ENCODE results near the gene TEX29. TPM values are rescaled to one million over a fixed set of nuclear protein-coding genes. Genes with fewer than 3 reads are reported as not detected.

TEX29 gene
- polyA plus RNA-seq, 2 donors: 0.24 to 0.88 TPM

DNA sequence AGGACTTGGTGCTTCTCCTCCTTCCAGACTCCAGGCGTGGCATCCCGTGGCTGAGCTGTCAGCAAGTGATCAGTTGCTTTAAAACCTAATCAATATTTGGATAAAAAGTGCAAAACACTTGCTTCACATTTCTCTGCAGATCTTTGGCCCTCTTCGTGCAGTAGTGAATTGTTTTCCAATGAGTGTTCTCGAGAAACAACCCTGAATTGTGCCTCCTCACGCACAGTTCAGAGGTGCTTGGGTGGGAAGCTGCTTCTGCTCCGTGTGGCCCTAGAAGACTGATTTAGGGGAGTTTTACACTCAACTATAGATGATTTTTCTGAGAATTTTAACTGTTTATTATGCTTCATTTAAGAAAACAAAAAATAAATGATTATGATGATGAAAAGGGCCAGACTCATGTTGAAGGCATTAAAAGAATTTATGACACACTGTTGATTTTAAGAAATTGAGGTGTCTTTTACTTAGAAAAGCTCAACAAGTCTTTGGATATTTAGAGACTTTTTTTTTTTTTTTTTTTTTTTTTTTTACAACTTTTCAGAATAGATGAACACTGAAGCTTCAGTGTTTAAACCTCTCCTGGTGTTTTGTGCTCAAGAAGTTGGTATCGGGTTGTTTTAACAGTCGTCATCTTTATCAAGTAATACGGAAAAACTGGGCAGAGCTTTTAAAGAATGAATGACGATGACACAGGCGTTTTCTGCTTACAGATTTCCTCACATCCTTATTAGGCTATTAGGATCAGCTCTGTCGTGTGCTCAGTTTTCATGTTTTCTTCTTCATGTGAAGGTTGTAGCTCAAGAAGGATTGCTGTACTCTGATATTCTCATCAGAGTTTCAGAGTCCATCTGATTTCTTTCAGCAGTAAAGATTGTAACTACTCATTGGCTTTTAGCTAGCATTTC lies 39.5 kb upstream of the TEX29 start:
- whole genome bisulfite sequencing, 2 donors: 74 to 78% methylated on average over 12 of the region's 12 CpGs
- Histone ChIP-seq H3K9me3 (ENCODE audit: control insufficient read depth in 2 of 2, insufficient read depth in 1 of 2, low read depth in 1 of 2, low read length in 1 of 2) (no peaks in the 10 kb centered on the region), H3K36me3 (ENCODE audit: control insufficient read depth in 2 of 2, insufficient read depth in 2 of 2, low read length in 1 of 2) (peaks cover 9 to 27% of the 10 kb centered on the region in 2 donors), H3K4me3 (ENCODE audit: low read depth in 1 of 2, low read length in 2 of 2) (no peak overlapping the region), H3K27me3 (ENCODE audit: control insufficient read depth in 1 of 2, insufficient read depth in 2 of 2, low read length in 2 of 2) (no peaks in the 10 kb centered on the region), H3K4me1 (ENCODE audit: control insufficient read depth in 2 of 2, insufficient read depth in 2 of 2, low read length in 1 of 2) (peaks cover 3 to 7% of the 10 kb centered on the region in 2 donors), H3K27ac (ENCODE audit: low read depth in 2 of 2, low read length in 1 of 2) (no peak overlapping the region)

DNA sequence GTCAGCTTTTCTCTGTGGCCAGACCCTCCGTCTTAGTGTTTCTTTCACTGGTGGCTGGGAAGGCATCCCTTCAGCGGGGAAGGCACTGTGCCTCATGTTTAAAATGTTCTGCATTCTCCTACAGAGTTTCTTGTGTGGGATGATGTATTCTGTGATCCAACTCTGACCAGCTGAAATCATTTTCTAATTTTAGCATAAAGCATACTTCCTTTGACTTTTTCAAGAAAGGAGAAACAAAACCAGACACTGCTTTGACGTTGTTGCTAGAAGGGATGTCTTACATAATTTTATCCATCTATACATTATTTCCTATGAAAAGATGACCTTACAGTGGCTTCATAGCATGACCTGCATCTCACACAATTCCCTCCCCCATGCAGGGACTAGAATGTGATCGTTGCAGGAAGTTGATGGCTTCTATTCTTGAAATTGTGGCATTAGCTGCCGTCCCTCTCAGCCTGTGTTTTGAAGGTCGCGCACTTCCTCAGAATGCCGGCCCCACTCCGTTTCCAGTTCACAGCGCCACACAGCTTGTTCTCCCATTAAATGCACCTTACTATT lies 38.6 kb upstream of the TEX29 start:
- WGBS, 2 donors: 36 to 48% methylated on average over 10 of the region's 10 CpGs
- no peaks in the 10 kb centered on the region for H3K9me3 ChIP-seq (ENCODE audit: control insufficient read depth in 2 of 2, insufficient read depth in 1 of 2, low read depth in 1 of 2, low read length in 1 of 2)
- peak overlapping the region; percentile 52 to 81 for H3K27ac ChIP-seq (ENCODE audit: low read depth in 2 of 2, low read length in 1 of 2)
- peaks cover 16 to 35% of the 10 kb centered on the region in 2 donors for H3K36me3 ChIP-seq (ENCODE audit: control insufficient read depth in 2 of 2, insufficient read depth in 2 of 2, low read length in 1 of 2)
- peaks cover 3 to 8% of the 10 kb centered on the region in 2 donors for H3K4me1 ChIP-seq (ENCODE audit: control insufficient read depth in 2 of 2, insufficient read depth in 2 of 2, low read length in 1 of 2)
- H3K27me3 ChIP-seq (ENCODE audit: control insufficient read depth in 1 of 2, insufficient read depth in 2 of 2, low read length in 2 of 2): no peaks in the 10 kb centered on the region
- H3K4me3 ChIP-seq (ENCODE audit: low read depth in 1 of 2, low read length in 2 of 2): no peak overlapping the region

DNA sequence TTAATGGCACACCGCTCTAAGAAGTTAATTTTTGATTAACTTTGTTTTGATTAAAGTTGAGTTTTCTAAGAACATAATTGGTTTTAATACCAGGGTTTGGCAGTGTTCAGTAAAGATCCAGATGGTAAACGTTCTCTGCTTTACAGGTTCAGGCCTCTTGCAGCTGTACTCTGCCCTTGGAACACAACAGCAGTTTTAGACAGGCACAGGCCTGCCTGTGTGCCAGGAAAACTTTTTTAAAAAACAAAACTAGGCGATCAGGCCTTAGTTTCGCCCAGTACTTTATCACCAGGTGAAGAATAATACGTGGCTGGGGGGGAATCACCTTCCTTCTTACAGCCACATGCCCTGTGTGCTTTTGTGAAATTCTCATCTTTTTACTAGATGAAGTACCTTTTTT lies 38.0 kb upstream of the TEX29 start:
- Histone ChIP-seq H3K36me3 (ENCODE audit: control insufficient read depth in 2 of 2, insufficient read depth in 2 of 2, low read length in 1 of 2) (peaks cover 21 to 41% of the 10 kb centered on the region in 2 donors), H3K4me3 (ENCODE audit: low read depth in 1 of 2, low read length in 2 of 2) (no peak overlapping the region), H3K27me3 (ENCODE audit: control insufficient read depth in 1 of 2, insufficient read depth in 2 of 2, low read length in 2 of 2) (no peaks in the 10 kb centered on the region), H3K9me3 (ENCODE audit: control insufficient read depth in 2 of 2, insufficient read depth in 1 of 2, low read depth in 1 of 2, low read length in 1 of 2) (no peaks in the 10 kb centered on the region), H3K4me1 (ENCODE audit: control insufficient read depth in 2 of 2, insufficient read depth in 2 of 2, low read length in 1 of 2) (peaks cover 3 to 11% of the 10 kb centered on the region in 2 donors), H3K27ac (ENCODE audit: low read depth in 2 of 2, low read length in 1 of 2) (peak overlapping the region in 1 of 2 donors; percentile 64)
- whole genome bisulfite sequencing, 2 donors: 37 to 41% methylated on average over 5 of the region's 5 CpGs

DNA sequence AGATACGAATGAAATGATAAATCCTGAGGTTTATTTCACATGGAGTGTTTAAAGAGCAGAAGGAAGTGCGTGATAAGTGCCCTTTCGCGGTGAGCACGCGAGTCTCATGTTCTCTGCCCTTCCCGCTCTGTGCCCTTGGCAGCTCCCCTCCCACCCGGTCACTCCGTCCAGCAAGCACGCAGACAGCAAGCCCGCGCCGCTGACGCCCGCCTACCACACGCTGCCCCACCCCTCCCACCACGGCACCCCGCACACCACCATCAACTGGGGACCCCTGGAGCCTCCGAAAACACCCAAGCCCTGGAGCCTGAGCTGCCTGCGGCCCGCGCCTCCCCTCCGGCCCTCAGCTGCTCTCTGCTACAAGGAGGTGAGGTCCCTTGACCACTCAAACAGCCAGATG lies 37.4 kb upstream of the TEX29 start:
- WGBS, 2 donors: 89 to 91% methylated on average over 23 of the region's 23 CpGs
- Histone ChIP-seq H3K36me3 (ENCODE audit: control insufficient read depth in 2 of 2, insufficient read depth in 2 of 2, low read length in 1 of 2) (peaks cover 21 to 39% of the 10 kb centered on the region in 2 donors), H3K27ac (ENCODE audit: low read depth in 2 of 2, low read length in 1 of 2) (peak overlapping the region; percentile 54 to 64)

DNA sequence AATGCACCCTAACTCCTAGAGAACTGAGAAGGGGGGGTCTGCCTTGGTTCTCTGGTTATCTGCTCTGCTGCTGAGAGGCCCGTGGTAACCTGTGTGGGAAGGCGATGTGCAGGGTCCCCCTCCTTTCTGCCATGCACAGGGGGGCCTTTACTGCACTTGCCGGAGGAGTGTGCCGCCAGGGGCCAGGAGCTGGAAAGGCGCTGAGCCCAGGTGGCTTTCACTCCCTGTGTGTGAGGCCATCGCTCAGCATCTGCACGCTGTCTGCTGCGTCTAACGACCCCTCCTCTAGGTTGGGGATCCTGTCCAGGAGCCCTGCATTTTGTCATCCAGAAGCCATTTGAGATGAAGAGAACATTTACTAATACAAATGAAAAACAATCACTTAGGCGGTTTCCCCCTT lies 37.0 kb upstream of the TEX29 start:
- no peaks in the 10 kb centered on the region for H3K9me3 ChIP-seq (ENCODE audit: control insufficient read depth in 2 of 2, insufficient read depth in 1 of 2, low read depth in 1 of 2, low read length in 1 of 2)
- no peaks in the 10 kb centered on the region for H3K27me3 ChIP-seq (ENCODE audit: control insufficient read depth in 1 of 2, insufficient read depth in 2 of 2, low read length in 2 of 2)
- H3K36me3 ChIP-seq (ENCODE audit: control insufficient read depth in 2 of 2, insufficient read depth in 2 of 2, low read length in 1 of 2): peaks cover 23 to 43% of the 10 kb centered on the region in 2 donors
- WGBS, 2 donors: 94% methylated on average over 10 of the region's 10 CpGs
- peaks cover 3 to 11% of the 10 kb centered on the region in 2 donors for H3K4me1 ChIP-seq (ENCODE audit: control insufficient read depth in 2 of 2, insufficient read depth in 2 of 2, low read length in 1 of 2)
- no peak overlapping the region for H3K4me3 ChIP-seq (ENCODE audit: low read depth in 1 of 2, low read length in 2 of 2)
- no peak overlapping the region for H3K27ac ChIP-seq (ENCODE audit: low read depth in 2 of 2, low read length in 1 of 2)

More for the DNA sequence above, 37.4 kb upstream of the TEX29 start:
- H3K27me3 ChIP-seq (ENCODE audit: control insufficient read depth in 1 of 2, insufficient read depth in 2 of 2, low read length in 2 of 2): no peaks in the 10 kb centered on the region
- H3K4me1 ChIP-seq (ENCODE audit: control insufficient read depth in 2 of 2, insufficient read depth in 2 of 2, low read length in 1 of 2): peaks cover 3 to 11% of the 10 kb centered on the region in 2 donors
- H3K4me3 ChIP-seq (ENCODE audit: low read depth in 1 of 2, low read length in 2 of 2): no peak overlapping the region
- no peaks in the 10 kb centered on the region for H3K9me3 ChIP-seq (ENCODE audit: control insufficient read depth in 2 of 2, insufficient read depth in 1 of 2, low read depth in 1 of 2, low read length in 1 of 2)

DNA sequence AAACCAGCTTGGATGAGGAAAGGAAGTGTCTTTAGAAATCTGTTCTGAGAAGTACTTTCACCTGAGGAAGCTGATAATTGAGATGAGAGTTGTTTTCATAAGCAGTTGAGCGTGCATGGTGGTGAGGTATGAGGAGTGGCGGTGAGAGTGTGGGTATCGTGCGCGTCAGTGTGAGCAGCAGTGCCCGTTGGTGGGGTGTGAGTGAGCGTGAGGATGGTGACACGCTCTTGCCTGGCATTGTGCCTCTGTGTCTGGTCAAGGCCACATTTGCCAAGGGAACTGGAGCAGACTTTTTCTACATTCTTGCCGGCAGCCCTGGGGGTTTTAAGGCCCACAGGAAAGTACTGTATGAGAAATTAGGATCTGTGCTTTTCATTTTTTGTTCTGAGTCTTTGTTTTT lies 36.5 kb upstream of the TEX29 start:
- Histone ChIP-seq H3K27ac (ENCODE audit: low read depth in 2 of 2, low read length in 1 of 2) (no peak overlapping the region), H3K9me3 (ENCODE audit: control insufficient read depth in 2 of 2, insufficient read depth in 1 of 2, low read depth in 1 of 2, low read length in 1 of 2) (no peaks in the 10 kb centered on the region), H3K36me3 (ENCODE audit: control insufficient read depth in 2 of 2, insufficient read depth in 2 of 2, low read length in 1 of 2) (peaks cover 20 to 43% of the 10 kb centered on the region in 2 donors), H3K27me3 (ENCODE audit: control insufficient read depth in 1 of 2, insufficient read depth in 2 of 2, low read length in 2 of 2) (no peaks in the 10 kb centered on the region), H3K4me3 (ENCODE audit: low read depth in 1 of 2, low read length in 2 of 2) (no peak overlapping the region), H3K4me1 (ENCODE audit: control insufficient read depth in 2 of 2, insufficient read depth in 2 of 2, low read length in 1 of 2) (peaks cover 3 to 11% of the 10 kb centered on the region in 2 donors)
- 85 to 88% methylated on average over 9 of the region's 9 CpGs for WGBS, 2 donors

DNA sequence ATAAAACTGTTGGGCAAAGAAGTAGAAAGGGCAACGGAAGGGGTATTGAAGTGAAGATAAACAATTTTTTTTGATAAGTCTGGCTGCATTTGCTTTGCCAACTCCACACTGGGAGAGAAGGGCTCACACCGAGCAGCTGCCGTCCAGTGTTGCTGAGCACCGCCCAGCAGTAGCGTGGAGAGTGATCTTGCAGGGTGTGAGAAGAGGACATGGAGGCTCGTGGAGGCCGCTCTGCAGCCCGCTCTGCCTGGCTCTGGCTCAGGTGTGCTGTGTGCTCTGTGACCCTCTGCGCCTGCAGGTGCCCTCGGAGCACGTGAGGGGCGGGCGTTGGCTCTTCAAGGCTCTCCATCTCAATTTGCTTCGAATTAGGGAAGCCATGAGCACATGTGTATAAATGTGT lies 35.9 kb upstream of the TEX29 start:
- no peaks in the 10 kb centered on the region for H3K9me3 ChIP-seq (ENCODE audit: control insufficient read depth in 2 of 2, insufficient read depth in 1 of 2, low read depth in 1 of 2, low read length in 1 of 2)
- peaks cover 20 to 48% of the 10 kb centered on the region in 2 donors for H3K36me3 ChIP-seq (ENCODE audit: control insufficient read depth in 2 of 2, insufficient read depth in 2 of 2, low read length in 1 of 2)
- 86 to 92% methylated on average over 14 of the region's 14 CpGs for WGBS, 2 donors
- peaks cover 3 to 11% of the 10 kb centered on the region in 2 donors for H3K4me1 ChIP-seq (ENCODE audit: control insufficient read depth in 2 of 2, insufficient read depth in 2 of 2, low read length in 1 of 2)
- no peaks in the 10 kb centered on the region for H3K27me3 ChIP-seq (ENCODE audit: control insufficient read depth in 1 of 2, insufficient read depth in 2 of 2, low read length in 2 of 2)
- no peak overlapping the region for H3K27ac ChIP-seq (ENCODE audit: low read depth in 2 of 2, low read length in 1 of 2)
- H3K4me3 ChIP-seq (ENCODE audit: low read depth in 1 of 2, low read length in 2 of 2): no peak overlapping the region

DNA sequence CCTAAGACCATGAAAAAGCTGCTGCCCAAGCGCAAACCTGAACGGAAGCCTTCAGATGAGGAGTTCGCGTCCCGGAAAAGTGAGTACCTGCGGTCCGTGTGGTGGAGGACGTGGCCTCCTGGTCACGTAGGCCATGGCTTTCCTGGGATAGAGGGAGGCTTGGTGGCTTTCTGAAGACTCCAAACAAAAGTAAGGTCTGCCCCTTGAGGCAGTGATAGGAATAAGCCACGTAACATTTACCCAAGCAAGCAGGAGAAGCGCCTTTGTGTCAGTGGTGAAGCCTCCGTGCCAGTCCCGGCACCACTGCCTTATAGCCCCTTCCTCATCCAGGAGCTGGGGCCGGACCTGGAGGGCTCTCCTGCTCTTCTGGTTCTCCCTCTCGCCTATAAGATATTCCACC lies 34.3 kb upstream of the TEX29 start:
- Histone ChIP-seq H3K4me3 (ENCODE audit: low read depth in 1 of 2, low read length in 2 of 2) (no peak overlapping the region), H3K36me3 (ENCODE audit: control insufficient read depth in 2 of 2, insufficient read depth in 2 of 2, low read length in 1 of 2) (peaks cover 16 to 47% of the 10 kb centered on the region in 2 donors), H3K27ac (ENCODE audit: low read depth in 2 of 2, low read length in 1 of 2) (no peak overlapping the region), H3K4me1 (ENCODE audit: control insufficient read depth in 2 of 2, insufficient read depth in 2 of 2, low read length in 1 of 2) (peaks cover 3 to 11% of the 10 kb centered on the region in 2 donors), H3K27me3 (ENCODE audit: control insufficient read depth in 1 of 2, insufficient read depth in 2 of 2, low read length in 2 of 2) (no peaks in the 10 kb centered on the region), H3K9me3 (ENCODE audit: control insufficient read depth in 2 of 2, insufficient read depth in 1 of 2, low read depth in 1 of 2, low read length in 1 of 2) (no peaks in the 10 kb centered on the region)
- WGBS, 2 donors: 88% methylated on average over 15 of the region's 15 CpGs

DNA sequence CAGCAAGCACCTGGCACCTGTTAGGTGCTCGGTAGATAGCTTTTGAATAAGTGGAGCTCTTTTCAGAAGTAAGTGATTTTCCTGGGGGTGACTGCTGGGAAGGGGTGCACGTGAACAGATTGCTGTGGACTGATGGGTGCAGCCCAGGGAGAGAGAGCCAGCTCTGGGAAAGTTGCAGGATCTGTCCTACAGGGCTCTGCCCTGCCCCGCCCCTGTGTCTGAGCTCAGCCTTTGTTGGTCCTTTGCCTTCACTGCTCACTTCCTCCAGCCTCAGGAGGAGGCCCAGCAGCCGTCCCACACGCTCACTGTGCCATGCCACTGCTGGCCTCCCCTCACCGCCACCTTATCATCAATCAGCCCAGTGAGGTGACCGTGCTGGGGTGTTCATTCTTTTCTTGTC lies 33.7 kb upstream of the TEX29 start:
- no peaks in the 10 kb centered on the region for H3K9me3 ChIP-seq (ENCODE audit: control insufficient read depth in 2 of 2, insufficient read depth in 1 of 2, low read depth in 1 of 2, low read length in 1 of 2)
- 81 to 91% methylated on average over 6 to 7 of the region's 7 CpGs for WGBS, 2 donors
- no peaks in the 10 kb centered on the region for H3K27me3 ChIP-seq (ENCODE audit: control insufficient read depth in 1 of 2, insufficient read depth in 2 of 2, low read length in 2 of 2)
- H3K27ac ChIP-seq (ENCODE audit: low read depth in 2 of 2, low read length in 1 of 2): no peak overlapping the region
- H3K36me3 ChIP-seq (ENCODE audit: control insufficient read depth in 2 of 2, insufficient read depth in 2 of 2, low read length in 1 of 2): peaks cover 16 to 49% of the 10 kb centered on the region in 2 donors
- peaks cover 3 to 11% of the 10 kb centered on the region in 2 donors for H3K4me1 ChIP-seq (ENCODE audit: control insufficient read depth in 2 of 2, insufficient read depth in 2 of 2, low read length in 1 of 2)
- no peak overlapping the region for H3K4me3 ChIP-seq (ENCODE audit: low read depth in 1 of 2, low read length in 2 of 2)

All from esophagus (tissue), 2 donors.